ENCODE measurements around the gene SLC13A2. TPM values are rescaled to one million over a fixed set of nuclear protein-coding genes. Genes with fewer than 3 reads are reported as not detected.

The SLC13A2 gene
- total RNA-seq, 1 experiment from 2014 or later = not detected

DNA sequence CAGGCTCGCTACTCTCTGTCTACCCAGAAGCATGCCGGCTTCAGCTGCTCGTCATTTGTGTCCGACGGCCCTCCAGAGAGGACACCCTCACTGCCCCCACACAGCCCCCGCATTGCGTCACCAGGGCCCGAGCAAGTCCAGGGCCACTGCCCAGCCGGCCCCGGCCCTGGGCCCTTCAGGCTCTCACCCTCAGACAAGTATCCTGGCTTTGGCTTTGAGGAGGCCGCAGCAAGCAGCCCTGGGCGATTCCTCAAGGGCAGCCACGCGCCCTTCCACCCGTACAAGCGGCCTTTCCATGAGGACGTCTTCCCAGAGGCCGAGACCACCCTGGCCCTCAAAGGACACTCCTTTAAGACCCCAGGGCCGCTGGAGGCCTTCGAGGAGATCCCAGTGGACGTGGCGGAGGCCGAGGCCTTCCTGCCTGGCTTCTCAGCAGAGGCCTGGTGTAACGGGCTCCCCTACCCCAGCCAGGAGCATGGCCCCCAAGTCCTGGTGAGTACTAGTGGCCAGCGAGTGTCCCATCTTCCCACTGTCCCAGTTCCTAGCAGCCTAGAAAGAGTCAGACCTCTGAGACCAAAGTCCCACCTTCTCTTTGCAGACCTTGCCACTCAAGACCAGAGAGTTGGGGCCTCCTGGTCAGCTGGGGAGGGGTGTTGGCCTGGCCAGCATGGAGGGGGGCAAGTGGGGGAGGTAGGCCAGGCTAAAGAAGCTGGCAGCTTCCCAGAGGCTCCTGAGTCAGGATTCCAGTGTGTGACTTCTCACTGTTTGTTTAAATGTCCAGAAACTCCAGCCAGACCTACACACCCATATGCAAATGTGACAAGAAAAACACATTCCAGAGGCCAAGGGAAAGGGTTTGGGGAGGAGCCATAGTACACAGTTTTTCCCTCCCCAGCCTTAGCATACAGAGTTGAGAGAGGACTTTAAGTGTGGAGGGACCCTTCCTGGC is 51.3 kb downstream of the SLC13A2 start:
- DNase-seq (ENCODE audit: low read depth) = peak; percentile 81
- in situ Hi-C loops (cut with HindIII; ENCODE audit: low pct_unique_long_range_greater_than_20kb, low sequenced_read_pairs) = no loop called here

GRCh38 chr17:28526381-28526780 is 52.9 kb downstream of the SLC13A2 start:
- in situ Hi-C loops (cut with HindIII; ENCODE audit: low pct_unique_long_range_greater_than_20kb, low sequenced_read_pairs) = no loop called here

GRCh38 chr17:28527181-28527681 is 53.8 kb downstream of the SLC13A2 start:
- in situ Hi-C loops (cut with HindIII; ENCODE audit: low pct_unique_long_range_greater_than_20kb, low sequenced_read_pairs) = no loop called here
- DNase-seq (ENCODE audit: low read depth) = no peak

More at GRCh38 chr17:28526381-28526780, 52.9 kb downstream of the SLC13A2 start:
- DNase-seq (ENCODE audit: low read depth) = no peak

DNA sequence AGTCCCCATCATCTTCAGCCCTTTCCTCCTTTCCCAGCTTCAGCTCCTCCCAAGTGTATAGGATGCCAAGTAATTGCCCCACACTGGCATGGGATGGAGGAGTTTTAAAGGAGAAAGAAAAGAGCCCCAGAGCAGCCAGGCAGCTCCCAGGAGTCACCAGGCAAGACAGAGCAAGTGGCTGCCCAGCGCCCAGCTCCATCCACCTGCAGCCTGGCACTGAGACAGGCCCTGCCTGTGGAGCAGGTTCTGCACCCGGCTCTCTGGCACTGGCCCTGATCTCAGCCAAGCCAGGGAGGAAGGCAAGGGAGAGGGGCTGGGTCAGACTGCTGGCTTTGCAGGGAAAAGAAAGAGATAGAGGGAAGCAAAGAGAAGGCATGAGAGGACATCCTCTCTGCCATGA is 54.4 kb downstream of the SLC13A2 start:
- in situ Hi-C loops (cut with HindIII; ENCODE audit: low pct_unique_long_range_greater_than_20kb, low sequenced_read_pairs) = no loop called here
- DNase-seq (ENCODE audit: low read depth) = no peak

DNA sequence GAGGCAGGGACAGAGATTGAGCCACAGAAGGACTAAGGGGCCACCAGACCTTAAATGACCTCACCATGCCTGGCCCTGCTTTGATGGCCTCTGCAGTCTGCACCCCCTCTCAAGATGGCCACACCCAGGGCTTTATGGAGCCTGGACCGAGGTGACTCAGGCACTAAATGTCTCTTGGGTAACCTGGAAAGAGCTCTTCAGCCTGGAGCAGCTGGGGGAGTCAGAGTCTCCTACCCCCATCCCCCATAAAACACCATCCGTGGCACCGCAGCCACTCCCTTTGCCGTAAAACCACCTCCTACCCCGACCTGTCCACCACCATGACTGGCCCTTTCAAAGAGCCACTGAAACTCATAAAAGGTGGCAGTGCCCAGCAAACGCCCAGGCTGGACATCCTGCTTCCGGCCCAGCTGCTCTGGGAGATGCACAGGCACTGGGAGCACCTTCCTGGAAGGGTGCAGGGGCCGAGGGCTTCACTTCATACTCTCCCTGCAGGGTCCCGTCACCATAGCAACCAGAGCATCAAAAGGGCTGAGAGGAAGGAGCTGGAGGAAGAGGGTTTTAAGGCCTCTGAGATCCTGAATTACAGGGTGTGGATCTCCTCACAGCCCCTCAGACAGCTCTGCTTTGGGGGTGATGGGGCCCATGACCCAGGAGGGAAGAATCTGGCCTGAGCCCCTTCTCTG is 55.0 kb downstream of the SLC13A2 start:
- no peak for DNase-seq (ENCODE audit: low read depth)
- in situ Hi-C loops (cut with HindIII; ENCODE audit: low pct_unique_long_range_greater_than_20kb, low sequenced_read_pairs) = no loop called here

- in situ Hi-C loops (cut with HindIII; ENCODE audit: low pct_unique_long_range_greater_than_20kb, low sequenced_read_pairs) = no loop called here
- DNase-seq (ENCODE audit: low read depth) = no peak
Measured at GRCh38 chr17:28529013-28529400, 55.6 kb downstream of the SLC13A2 start.

GRCh38 chr17:28530250-28530649 is 56.8 kb downstream of the SLC13A2 start:
- in situ Hi-C loops (cut with HindIII; ENCODE audit: low pct_unique_long_range_greater_than_20kb, low sequenced_read_pairs) = no loop called here

DNA sequence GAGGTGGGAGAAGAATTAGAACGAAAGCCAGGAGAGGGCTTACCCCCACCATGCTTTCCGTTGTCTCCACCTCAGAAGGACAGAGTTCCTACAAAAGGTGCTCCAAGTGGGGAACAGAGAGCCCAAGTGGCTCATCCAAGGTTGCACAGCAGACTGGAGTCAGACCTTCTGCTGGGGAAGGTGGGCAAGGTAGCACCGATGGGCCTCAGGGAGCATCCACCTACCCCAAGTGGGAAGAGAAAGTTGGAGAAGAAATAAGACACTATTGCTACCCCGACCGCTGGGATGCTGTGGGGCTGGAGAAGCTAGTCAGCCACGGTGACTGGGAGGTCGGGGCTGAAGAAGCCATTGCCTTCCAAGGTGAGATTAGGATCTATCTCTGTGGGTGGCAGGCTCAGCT is 57.5 kb downstream of the SLC13A2 start:
- no peak for DNase-seq (ENCODE audit: low read depth)
- in situ Hi-C loops (cut with HindIII; ENCODE audit: low pct_unique_long_range_greater_than_20kb, low sequenced_read_pairs) = no loop called here

More at GRCh38 chr17:28530250-28530649, 56.8 kb downstream of the SLC13A2 start:
- no peak for DNase-seq (ENCODE audit: low read depth)

- DNase-seq (ENCODE audit: low read depth) = no peak
- in situ Hi-C loops (cut with HindIII; ENCODE audit: low pct_unique_long_range_greater_than_20kb, low sequenced_read_pairs) = no loop called here
Measured at GRCh38 chr17:28532050-28532960, 58.9 kb downstream of the SLC13A2 start.

DNA sequence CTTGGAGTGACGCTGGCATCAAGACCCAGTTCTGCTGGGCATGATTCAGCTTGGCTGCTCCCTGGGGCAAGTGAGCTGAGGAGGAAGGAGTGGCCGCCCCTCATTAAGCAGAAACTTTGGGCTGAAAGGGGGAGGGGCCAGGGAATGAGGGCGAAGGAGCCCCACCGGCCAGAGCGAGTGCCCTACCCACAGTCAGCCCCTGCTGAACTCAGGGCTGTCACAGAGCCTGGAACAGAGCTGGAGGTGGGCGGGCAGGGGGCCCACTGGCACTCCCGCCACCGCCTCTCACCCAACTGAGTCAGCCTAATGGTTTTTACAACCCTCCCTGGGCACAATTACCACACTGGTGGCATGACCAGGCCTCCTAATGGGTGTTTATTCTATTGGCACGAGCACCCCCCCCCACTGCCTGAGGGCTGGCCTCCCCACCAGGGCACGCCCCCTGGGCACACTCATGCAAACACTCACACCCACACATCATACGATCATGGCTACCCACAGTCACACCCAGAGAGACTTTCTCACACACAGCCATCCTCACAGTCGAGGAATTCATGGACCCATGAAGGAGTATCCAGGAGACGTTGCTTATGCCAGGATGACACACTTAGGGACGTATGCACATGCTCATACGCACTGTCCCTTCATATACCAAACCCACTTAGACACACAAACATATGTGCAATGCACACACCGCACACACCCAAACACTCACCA is 59.8 kb downstream of the SLC13A2 start:
- in situ Hi-C loops (cut with HindIII; ENCODE audit: low pct_unique_long_range_greater_than_20kb, low sequenced_read_pairs) = no loop called here
- DNase-seq (ENCODE audit: low read depth) = peak; percentile 61

DNA sequence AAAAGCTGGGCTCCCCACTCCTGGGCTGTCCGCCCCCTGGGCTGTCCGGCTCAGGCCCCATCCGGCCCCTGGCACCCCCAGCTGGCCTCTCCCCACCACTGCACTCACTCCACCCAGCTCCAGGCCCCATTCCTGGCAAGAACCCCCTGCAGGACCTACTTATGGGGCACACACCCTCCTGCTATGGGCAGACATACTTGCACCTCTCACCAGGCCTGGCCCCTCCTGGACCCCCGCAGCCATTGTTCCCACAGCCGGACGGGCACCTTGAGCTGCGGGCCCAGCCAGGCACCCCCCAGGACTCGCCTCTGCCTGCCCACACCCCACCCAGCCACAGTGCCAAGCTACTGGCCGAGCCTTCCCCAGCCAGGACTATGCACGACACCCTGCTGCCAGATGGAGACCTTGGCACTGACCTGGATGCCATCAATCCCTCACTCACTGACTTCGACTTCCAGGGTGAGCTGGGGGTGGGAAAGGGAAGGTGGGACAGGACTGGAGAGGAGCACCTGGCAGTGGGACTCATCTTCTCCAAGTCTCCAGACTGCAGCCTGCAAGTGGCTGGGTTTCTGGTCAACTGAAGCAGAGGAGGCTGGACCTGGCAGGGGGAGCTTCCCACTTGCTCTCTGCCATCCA is 61.4 kb downstream of the SLC13A2 start:
- in situ Hi-C loops (cut with HindIII; ENCODE audit: low pct_unique_long_range_greater_than_20kb, low sequenced_read_pairs) = no loop called here
- no peak for DNase-seq (ENCODE audit: low read depth)

- in situ Hi-C loops (cut with HindIII; ENCODE audit: low pct_unique_long_range_greater_than_20kb, low sequenced_read_pairs) = no loop called here
- DNase-seq (ENCODE audit: low read depth) = no peak
Measured at GRCh38 chr17:28536532-28537218, 63.2 kb downstream of the SLC13A2 start.

- in situ Hi-C loops (cut with HindIII; ENCODE audit: low pct_unique_long_range_greater_than_20kb, low sequenced_read_pairs) = no loop called here
- no peak for DNase-seq (ENCODE audit: low read depth)
Measured at GRCh38 chr17:28537219-28537610, 63.8 kb downstream of the SLC13A2 start.

GRCh38 chr17:28538296-28538895 is 65.0 kb downstream of the SLC13A2 start:
- in situ Hi-C loops (cut with HindIII; ENCODE audit: low pct_unique_long_range_greater_than_20kb, low sequenced_read_pairs) = no loop called here
- DNase-seq (ENCODE audit: low read depth) = no peak

DNA sequence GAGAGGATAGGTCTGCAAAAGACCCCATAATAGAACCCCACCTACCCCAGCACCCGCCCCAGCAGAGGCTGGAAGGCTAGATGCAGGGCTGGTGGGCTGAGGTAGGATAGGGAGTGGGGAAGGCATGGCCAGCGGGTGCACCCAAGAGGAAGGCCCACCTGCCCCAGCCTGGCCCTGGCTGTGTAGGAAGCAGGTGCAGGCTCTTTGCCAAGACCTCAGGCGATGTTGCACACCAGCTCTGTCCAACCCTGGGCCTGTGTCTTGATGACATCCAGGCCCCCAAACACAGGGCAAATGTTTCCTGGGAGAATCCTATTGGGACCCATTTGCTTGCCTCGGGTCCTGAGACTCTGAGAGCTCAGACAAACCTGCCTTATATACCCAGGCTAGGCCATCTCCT is 66.8 kb downstream of the SLC13A2 start:
- in situ Hi-C loops (cut with HindIII; ENCODE audit: low pct_unique_long_range_greater_than_20kb, low sequenced_read_pairs) = no loop called here

GRCh38 chr17:28541439-28541838 is 68.0 kb downstream of the SLC13A2 start:
- no peak for DNase-seq (ENCODE audit: low read depth)
- in situ Hi-C loops (cut with HindIII; ENCODE audit: low pct_unique_long_range_greater_than_20kb, low sequenced_read_pairs) = no loop called here

More for the DNA sequence above, 66.8 kb downstream of the SLC13A2 start:
- DNase-seq (ENCODE audit: low read depth) = no peak

Measured in Caki2 (cell line).